Measurements from ENCODE around the gene EXD1.
"Not testable (repeated sequence)": the region's sequence is repeated elsewhere in the genome, so short reads cannot be mapped to it uniquely, and the experiment has no call there.

EXD1 gene, protein sequence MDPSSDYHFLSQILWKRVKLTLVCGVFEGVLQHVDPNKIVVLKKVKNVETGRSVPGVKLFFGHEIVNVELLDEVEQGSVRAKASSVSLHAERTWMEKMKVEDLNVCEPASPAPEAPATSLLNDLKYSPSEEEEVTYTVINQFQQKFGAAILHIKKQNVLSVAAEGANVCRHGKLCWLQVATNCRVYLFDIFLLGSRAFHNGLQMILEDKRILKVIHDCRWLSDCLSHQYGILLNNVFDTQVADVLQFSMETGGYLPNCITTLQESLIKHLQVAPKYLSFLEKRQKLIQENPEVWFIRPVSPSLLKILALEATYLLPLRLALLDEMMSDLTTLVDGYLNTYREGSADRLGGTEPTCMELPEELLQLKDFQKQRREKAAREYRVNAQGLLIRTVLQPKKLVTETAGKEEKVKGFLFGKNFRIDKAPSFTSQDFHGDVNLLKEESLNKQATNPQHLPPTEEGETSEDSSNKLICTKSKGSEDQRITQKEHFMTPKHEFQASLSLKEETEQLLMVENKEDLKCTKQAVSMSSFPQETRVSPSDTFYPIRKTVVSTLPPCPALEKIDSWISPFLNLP

DNA sequence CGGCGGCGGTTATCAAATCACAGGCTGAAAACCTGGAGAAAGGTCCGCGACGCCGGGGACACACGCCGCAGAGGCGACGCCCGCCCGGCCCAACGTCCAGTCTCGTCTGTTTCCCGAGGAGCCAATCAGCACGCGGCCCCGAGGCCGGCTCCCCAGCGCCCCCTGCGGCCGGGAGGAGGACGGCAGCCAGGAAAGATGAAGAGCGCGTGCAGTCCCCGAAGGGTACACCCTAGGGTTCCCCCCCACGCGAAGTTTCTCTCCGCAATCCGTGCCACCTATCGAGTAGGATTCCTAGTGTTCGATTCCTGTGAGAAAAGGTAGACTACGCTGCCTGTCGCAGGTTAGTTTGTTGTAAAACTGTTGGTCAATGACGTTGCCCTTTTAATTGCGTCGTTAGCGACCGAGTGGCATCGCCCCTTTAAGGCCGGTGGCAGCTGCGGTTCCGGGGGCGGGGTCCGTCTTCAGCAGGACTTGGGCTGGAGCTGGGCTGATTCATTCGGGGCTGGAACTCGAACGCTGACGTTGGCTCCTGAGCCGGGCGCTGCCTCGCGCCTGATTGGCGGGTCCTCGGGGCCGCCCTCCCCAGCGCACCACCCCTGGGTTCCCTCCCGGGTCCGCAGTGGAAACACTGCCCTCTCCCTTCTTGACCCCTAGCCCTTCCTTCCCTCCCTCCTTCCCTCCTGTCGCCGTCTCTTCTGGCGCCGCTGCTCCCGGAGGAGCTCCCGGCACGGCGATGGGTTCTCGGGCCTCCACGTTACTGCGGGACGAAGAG lies at the start of gene EXD1, which contains the start of gene CHP1:
Gene EXD1 (minus strand): TSS at position 108 of the 772 bp plus-strand sequence. CDS start 4,182 bp downstream, outside the sequence.
Gene CHP1 (plus strand): TSS at position 619 of the 772 bp plus-strand sequence. CDS start 115 bp downstream, at position 734.
- DNase-seq (ENCODE audit: low spot score), result peak; percentile 96

DNA sequence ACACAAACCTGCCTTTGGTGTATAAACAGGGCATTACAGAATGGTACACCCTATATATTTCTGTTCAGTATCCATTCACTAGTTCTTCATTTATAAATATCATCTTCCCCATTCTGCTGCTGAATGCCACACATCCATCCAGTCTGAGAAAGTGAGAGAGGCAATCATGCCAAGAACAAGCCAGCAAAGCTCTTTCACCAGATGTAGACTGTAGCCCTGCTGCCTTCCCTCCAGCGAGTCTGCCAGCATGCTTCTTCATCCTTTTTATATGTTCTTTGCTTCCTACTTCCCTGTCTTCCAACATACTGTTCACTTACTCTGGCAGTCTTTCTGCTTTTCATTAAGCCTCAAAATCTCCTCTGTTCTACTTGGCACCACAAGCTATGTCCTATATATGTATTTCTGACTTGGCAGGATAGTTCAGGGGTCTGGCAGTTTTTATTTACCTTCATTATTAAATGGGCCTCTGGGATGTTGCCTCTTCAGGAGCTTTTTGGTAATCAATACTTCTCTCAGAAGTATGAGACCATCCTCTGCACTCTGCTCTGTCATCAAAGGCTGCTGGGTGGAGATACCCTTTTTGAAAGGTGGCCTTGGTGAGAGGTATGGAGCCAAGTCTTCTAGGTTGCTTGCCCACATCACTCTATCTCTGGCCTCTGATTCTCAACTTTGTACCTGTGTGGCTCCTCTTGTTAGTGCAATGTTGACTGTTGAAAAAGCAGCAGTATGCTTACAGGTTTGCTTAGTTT lies 49.2 kb upstream of the EXD1 start:
- no peak for DNase-seq (ENCODE audit: low spot score)

DNA sequence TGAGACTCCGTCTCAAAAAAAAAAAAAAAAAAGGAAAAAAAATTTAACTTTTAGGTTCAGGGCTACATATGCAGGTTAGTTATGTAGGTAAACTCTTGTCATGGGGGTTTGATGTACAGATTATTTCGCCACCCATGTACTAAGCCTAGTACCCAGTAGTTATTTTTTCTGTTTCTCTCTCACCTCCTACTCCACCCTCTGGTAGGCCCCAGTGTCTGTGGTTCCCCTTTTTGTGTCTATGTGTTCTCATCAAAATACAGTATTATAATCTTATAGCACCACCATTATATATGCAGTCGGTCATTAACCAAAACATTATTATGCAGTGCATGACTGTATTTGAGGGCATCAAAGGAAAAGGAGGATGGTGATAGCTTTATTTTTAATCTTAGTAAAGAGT lies 47.8 kb upstream of the EXD1 start:
- DNase-seq (ENCODE audit: low spot score), result no peak

DNA sequence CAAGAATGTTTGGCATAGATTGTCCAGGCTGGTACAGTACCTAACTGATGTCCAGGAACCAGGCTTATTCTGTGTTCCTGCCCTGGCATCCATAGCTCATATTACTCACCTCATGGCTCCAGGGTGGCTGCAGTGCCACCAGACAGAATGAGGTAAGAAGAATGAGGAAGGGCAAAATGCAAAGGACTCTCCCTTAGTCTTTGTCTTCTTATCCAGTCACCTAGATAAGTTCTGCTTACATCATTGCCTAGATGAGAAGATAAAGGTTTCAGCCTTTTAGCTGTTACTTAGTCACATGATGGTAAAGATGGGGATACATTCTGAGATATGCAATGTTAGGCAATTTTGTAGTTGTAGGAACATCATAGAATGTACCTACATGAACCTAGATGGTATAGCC lies 46.3 kb upstream of the EXD1 start:
- no peak for DNase-seq (ENCODE audit: low spot score)

DNA sequence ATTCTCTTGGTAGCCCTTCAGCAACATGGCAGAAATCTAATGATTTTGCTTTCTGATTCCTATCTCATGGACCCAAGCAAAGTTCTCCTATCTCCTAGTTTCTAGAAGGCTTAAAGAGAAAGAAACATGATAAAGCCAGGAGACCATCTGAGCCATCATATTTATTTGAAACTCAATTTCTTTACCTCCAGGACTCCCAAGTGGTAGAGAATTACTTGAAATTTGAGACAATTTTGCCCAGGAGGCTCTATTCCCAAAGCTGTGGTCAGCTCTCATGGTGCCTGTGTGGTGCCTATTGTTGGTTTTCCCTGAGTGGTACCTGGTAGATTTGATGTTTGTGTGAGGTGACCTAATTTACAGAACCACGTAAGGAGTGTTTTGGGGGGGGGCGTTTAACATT lies 39.3 kb upstream of the EXD1 start:
- no peak for DNase-seq (ENCODE audit: low spot score)

DNA sequence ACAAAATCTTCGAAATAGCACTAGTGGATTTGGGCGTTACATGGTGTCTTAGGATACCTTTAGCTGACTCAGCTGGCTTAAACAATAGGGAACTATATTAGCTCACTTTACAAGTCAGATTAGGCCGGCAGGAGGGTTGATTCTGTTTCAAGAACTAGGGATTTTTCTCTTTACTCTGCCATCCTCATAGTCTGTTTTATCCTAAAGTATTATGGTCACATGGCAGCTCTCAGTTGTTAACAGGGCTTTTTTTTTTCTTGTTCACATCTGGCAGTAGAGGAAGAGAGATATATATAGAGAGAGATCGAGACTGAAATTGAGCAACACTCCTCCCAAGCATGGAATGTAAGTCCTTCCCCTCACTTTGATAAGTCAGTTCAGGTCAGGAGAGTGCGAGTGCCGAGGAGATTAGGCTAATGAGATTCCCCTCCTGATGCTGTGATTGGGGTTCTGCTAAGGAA lies 33.4 kb upstream of the EXD1 start:
- DNase-seq (ENCODE audit: low spot score), result no peak

DNA sequence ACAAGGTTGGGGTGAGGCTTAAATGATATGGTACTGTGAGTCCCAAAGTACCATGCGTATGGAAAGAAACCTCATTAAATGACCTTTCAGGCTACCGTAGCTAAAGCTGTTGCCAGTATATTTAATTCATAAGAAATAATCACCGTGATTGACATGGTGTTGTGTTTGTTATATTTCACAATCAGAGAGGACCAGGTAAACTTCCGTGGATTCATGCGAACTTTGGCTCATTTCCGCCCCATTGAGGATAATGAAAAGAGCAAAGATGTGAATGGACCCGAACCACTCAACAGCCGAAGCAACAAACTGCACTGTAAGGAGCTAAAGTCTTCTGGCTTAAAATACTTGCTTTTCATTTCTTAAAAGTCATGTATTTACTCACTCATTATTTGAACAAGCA lies 32.0 kb upstream of the EXD1 start:
- no peak for DNase-seq (ENCODE audit: low spot score)

DNA sequence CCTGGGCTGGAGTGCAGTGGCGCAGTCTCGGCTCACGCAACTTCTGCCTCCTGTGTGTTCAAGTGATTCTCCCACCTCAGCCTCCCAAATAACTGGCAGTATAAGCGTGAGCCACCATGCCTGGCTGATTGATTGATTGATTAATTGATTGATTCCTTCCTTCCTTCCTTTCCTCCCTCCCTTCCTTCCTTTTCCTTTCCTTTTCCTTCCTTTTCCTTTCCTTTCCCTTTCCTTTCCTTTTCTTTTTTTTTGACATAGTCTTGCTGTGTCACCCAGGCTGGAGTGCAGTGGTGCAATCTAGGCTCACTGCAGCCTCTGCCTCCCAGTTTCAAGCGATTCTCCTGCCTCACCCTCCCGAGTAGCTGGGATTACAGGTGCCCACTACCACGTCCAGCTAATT lies 30.4 kb upstream of the EXD1 start:
- DNase-seq (ENCODE audit: low spot score), result not testable (repeated sequence)

DNA sequence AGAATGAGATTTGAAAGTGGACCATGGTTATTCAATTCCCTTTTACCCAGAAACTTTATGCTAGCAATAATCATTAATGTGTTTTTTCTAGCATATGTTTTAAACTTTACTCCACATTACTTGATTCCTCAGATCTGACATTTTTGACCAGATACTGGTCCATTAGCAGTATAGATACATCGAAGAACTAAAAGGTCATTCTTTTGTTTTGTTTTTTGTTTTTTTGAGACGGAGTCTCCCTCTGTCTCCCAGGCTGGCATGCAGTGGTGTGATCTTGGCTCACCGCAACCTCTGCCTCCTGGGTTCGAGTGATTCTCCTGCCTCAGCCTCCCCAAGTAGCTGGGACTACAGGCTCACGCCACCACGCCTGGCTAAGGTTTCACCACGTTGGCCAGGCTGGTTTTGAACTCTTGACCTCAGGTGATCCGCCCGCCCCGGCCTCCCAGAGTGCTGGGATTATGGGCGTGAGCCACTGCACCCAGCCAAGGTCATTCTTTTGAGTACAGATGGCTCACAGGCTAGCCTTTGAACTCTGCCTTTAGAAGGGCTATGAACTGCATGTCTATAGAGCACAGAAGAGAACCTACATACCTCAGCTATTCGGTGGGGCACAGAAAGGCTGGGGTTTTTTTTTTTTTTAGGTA lies 29.1 kb upstream of the EXD1 start:
- DNase-seq (ENCODE audit: low spot score), result no peak

DNA sequence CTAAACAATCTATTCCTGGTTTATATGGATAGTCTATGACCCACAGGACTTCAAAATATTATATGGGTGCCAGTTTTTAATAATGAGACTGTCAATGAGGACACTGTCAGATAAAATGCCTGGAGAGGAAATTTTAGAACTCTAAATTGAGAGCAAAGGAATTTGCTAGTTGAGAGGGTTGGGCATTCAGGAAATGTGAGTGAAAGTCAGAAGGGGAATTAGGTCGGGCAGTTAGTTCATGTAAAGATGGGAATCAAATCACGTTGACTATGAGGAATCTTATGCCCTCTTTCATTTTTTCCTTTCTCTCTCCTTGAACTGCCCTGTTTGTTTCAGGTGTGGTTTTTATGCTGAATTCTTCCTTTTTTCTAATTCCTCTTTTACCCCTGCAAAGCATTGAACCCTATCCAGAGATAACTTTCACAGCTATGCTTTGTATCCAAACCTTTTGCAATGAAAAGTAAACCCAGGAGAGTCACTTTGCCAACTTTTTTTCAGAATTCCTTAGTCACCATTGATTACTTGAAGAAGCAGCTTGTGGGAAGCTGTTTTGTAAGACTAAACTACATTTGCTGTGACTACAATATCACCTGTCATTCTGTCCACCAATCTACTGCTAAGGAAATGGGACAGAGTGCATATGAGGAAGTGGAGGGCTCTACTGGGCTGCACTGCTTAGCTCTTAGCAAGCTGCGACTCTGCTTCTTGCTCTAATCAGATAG lies 28.4 kb upstream of the EXD1 start:
- no peak for DNase-seq (ENCODE audit: low spot score)

DNA sequence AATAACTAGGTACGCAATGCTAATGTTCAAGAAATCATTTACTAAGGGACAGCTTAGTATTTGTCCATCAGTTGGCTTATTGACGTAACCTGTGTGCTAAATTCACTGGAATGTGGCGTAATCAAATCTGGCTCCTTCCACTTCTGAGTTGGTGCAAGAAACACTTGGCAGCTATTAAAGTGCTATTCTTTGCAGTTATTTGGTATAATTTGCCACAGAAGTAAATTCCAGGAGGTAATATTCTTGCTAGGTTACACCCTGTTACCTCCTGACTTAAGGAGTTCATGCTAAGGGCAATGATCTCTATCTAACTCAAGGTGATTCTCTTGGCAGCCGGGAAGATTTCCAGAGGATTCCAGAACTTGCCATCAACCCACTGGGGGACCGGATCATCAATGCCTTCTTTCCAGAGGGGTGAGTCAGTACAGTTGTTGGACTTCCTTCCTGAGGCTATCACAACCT lies 26.1 kb upstream of the EXD1 start:
- no peak for DNase-seq (ENCODE audit: low spot score)

DNA sequence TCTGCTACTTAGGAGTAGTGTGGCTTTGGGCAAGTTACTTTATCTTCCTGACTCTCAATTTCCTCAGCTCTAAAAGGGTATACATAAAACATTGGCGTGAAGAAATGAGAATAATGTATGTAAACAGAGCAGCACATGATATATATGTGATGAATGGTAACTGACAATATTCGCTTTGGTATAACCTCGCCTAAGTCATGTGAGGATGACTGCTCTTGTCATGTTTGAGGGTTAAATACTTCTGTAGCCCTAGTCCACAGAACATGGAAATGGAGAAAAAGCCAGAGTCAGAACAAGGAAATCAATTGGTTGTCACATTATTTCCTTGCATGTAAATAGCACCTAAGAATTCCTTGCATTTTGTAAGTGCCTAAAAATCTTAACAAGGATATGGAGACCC lies 25.5 kb upstream of the EXD1 start:
- no peak for DNase-seq (ENCODE audit: low spot score)

DNA sequence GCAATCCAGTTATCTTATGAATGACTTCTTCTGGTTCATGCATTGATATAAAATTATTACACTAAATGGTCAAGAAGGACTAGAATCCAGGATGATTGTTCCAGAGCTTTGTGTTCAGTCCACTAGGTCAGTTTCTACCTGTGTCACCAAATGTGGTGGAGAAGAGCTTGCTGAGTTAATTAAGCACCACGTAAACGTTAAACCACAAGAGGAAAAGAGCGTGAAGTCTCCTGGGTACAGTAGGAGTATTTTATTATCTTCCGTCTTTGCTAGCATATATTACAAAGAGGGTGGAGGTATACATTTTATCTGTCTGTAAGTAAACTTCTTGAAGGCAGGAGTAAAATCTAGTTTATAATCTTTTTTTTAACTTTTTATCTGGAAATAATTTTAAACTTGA lies 24.0 kb upstream of the EXD1 start:
- no peak for DNase-seq (ENCODE audit: low spot score)

DNA sequence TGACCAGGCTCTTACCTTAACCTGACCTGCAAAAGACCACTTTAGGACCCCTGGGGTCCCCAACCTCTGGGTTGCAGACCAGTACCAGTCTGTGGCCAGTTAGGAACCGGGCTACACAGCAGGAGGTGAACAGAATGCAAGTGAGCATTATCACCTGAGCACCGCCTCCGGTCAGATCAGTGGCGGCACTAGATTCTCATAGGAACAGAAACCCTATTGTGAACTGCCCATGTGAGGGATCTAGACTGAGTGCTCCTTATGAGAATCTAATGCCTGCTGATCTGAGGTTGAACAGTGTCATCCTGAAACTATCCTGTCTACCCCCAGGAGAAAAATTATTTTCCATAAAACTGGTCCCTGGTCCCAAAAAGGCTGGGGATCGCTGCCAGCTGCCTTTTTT lies 20.9 kb upstream of the EXD1 start:
- no peak for DNase-seq (ENCODE audit: low spot score)

DNA sequence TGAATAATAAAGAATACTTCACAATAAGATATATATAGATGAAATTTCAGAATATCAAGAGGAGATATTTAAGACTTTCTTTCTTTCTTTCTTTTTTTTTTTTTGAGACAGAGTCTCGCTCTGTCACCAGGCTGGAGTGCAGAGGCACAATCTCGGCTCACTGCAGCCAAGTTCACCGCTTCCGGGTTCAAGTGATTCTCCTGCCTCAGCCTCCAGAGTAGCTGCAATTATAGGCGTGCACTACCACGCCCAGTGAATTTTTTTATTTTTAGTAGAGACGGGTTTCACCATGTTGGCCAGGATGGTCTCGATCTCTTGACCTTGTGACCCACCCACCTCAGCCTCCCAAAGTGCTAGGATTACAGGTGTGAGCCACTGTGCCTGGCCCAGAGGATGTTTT lies 20.2 kb upstream of the EXD1 start:
- not testable (repeated sequence) for DNase-seq (ENCODE audit: low spot score)

DNA sequence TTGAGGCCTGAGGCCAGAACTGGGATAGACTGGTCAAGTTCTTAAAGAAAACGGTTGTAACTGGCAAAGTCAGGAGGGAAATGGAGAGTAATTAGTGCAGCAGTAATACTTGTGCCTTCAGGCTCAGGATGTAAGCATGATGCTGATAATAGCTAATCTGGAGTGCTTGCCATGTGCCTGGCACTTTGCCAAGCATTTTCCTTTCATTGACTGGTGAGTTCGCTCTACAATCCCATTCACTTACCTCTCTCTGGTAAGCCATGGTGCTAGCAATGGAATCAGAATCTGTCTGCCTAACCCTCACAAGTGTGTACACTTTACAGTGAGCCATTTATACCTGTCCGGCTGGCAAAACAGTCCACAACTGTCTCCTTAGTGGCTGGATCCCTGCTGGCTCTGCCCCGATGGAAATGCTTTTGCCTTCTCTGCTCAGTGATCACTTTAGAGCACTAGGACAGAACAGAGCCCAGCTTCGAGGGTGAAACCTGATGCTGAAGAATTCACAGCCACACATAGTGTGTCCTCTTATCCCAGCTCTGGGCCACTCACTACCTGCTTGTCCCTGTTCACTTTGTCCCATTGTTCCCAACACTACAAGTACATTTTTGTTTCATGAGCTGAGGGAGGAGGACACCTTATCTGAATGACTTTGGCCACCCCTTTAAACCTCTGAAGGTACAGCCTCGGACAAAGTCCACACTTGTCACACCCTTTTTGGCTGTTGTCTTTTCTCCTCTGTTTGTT lies 10.8 kb upstream of the EXD1 start:
- no peak for DNase-seq (ENCODE audit: low spot score)

DNA sequence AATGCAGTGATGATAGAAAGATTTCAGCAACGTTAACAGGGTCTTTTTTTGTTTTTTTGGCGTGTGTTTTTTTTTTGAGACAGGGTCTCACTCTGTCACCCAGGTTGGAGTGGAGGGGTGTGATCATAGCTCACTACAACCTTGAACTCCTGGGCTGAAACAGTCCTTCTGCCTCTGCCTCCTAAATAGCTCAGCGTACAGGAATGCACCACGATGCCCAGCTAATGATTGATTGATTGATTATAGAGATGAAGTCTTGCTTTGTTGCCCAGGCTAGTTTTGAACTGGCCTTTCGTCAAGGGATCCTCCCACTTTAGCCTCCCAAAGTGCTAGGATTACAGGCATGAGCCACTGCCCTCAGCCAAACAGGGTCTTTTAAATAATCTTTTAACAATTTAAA lies 7.5 kb upstream of the EXD1 start:
- no peak for DNase-seq (ENCODE audit: low spot score)

DNA sequence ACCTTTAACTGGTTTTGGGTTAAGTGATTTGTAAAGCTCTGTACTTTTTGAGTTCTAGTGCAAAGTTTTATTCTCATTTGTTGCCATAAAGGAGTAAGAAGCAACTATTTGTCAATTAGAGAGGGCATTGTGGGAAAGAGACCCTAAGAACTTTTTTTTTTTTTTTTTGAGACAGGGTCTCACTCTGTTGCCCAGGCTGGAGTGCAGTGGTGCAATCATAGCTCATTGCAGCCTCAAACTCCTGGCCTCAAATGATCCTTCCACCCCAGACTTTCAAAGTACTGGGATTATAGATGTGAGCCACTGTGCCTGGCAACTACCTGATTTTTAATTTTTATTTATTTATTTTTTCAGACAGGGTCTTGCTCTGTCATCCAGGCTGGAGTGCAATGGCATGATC lies 5.4 kb upstream of the EXD1 start:
- DNase-seq (ENCODE audit: low spot score), result no peak

DNA sequence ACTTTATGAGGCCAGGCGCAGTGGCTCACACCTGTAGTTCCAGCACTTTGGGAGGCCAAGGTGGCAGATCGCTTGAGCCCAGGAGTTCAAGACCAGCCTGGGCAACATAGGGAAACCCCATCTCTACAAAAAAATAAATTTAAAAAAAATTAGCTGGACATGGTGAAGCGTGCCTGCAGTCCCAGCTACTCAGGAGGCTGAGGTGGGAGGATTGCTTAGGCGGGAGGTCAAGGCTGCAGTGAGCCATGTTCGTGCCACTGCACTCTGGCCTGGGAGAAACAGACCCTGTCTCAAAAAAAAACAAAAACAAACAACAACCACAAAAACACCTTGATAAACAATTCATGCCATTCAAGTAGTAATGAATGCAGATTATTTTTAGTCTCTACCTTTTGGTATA lies 4.7 kb upstream of the EXD1 start:
- DNase-seq (ENCODE audit: low spot score), result not testable (repeated sequence)

DNA sequence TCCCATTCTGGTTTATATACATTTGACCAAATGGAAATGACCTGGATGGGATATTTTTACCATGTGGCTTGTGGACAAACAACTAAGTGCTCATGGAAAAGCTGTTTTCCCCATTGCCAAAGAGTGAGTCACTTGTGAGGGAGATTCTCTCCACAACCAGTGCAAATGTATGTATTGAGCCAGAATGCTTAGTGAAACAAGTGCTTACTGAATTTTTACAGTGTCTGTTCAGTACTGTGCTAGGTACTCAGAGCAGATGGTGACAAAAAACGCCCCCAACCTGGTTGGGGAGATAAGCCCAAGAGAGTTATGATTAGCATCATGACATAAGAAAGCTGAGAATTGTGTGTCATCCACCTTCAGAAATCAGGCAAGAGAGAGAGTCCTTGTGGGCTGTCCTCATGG lies 2.8 kb upstream of the EXD1 start:
- no peak for DNase-seq (ENCODE audit: low spot score)
